Esophagus muscularis mucosa (tissue), 3 donors: ENCODE results near the gene ZRSR2.

ENCODE experiments used
- CTCF ChIP-seq, 3 experiments: fragments of 200-600 bp in 2 of 3; fragments of 450-650 bp in 1 of 3; sonication (generic) in 2 of 3; IDR thresholded peaks; one replicate each; pipeline ENCODE4 v1.5.1; 2017 to 2019; ENCODE audit warnings: antibody characterized with exemption in 3 of 3, mild to moderate bottlenecking in 2 of 3, moderate library complexity in 1 of 3
- POLR2AphosphoS5 ChIP-seq, 2 donors: sonication (generic); formaldehyde crosslinking; IDR thresholded peaks; one replicate each; pipeline ENCODE4 v1.6.1; 2017; ENCODE audit warnings: antibody characterized with exemption in 2 of 2

- TF ChIP-seq CTCF (IDR thresholded peaks at IDR 0.05) = peak in 1 of 3 experiments; percentile 21
- TF ChIP-seq POLR2AphosphoS5 (IDR thresholded peaks at IDR 0.05) = no peak
Measured at GRCh38 chrX:15815779-15816437, 25.6 kb downstream of the ZRSR2 start.
